DMS114 treated with DMSO at 0.1 percent for 48 hours (cell line): ENCODE measurements around the gene PRKAA2.

Experiments used
- DNase-seq: peaks from one replicate; lab custom pipeline; 2025; ENCODE audit not compliant: unreplicated experiment; lab: John Stamatoyannopoulos, UW

Gene PRKAA2

DNA sequence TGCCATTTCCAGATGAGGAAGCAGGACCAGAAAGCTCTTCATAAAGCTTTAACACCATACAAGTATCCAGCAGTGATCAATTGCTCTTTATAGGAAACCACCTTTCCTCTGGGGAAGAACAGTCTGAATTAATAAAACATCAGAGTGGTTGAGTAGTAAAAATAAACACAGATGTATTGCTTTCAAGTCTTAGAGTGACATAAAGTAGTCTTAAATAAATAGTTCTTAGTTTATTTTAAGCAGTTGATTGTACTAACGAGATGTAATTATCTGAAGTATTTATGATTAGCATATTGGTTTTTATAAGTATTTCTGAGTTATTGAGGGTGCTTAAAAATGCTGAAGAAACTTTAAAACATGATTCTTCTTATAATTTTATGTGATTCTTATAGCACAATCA lies 67.0 kb downstream of the PRKAA2 start:
- no peak for DNase-seq

DNA sequence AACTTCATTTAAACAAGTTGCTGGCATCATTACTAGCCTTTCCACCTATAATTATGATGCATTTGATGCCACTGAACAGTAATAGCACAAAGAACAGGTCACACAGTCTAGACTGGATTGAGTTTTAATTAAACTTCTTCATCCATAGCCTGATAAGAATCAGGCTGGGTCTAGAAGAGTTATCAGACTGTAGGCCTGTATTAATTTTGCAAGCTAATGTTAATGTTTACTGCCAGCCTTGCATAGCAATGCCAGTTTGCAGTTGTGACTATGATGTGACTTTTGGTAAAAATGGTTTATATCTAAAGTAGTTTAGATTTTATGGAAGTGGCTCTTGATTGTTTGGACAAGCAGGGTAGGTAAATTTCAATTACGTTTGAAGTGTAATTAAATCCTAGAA lies 68.0 kb downstream of the PRKAA2 start:
- DNase-seq, result no peak

DNA sequence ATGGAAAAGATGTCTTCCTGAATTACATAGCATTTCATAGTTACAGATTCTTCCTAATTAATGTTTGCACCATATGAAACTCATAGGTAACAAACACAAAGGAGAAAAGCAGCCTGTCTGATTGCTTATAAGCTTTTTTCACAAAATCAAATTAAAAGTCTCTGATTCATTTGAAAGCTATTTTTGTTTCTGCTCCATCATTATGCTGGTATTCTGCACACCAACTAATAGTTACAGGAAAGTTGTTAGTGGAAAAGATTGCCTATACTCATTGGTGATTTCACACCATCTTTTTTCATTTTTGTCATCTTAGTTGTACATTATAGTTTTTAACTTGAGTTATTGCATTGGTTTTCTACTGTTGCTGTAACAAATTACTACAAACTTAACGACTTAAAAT lies 70.0 kb downstream of the PRKAA2 start:
- no peak for DNase-seq

DNA sequence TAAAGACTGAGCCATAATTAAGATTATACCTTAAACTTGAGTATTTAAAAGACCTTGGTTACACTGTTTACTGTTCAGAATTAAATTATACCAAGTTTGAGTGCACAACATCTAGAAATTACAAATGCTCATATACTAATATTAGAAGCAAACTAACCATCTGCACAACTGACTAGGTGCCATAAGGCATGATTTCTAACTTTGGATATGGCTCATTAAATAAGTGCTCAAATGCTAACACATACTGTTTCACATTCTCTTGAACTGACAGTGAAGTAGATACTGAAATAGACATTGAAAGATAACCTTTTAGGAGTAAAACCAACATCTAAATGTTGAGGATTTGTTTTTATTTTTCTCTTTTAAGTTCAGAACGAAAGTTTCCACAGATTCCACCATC lies 74.1 kb downstream of the PRKAA2 start:
- DNase-seq, result no peak

DNA sequence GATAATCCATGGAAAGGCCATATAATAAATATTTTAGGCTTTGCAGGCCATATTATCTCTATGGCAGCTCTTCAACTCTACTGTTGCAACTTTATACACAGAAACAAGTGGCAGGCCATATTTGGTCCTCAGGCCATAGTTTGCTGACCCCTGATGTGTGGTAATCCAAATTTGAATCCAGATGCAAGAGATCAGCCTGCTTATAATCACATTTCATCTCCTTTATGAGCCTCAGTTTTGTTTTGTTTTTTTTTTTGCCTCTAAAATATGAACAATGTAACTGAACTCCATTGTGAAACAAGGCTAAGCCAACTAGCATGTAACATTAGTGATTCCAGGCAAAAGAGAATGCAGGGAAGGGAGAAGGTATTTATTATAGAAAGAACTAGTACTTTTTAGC lies 81.6 kb downstream of the PRKAA2 start:
- DNase-seq, result no peak

DNA sequence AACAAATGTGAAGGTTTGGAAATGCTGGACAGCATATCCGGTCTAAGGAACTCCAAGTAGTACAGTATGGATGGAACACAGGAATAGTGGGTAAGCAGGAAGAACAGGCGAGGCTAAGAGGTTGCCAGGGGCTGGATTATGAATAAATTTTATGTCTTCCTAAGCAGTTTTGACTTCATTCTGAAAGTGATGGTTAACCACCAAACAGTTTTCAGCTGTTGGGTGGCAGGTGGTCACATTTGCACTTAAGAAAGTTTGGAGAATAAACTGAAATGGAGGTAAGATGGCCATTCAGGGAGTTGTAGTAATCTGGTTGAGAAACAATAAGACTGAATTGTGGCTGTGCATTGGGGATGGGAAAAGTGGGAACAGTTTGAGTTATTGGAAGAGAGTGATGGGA lies 83.8 kb downstream of the PRKAA2 start:
- no peak for DNase-seq

DNA sequence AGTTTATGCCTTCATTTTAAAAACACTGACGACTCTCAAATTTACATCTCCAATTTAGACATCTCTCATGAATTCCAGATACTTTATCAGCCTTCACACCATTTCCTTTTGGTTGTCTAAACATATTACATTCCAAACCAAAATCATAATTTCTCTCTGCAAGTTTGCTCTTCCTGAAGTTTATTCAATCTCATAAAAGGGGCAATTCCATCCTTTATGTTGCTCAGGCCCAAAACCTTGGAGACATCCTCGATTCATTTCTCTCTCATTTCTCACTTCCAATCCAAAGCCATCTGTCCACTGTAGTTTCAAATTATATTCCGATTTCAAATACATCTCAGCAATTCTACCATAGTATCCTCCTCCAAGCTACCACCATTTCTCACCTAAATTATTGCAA lies 100.1 kb downstream of the PRKAA2 start:
- no peak for DNase-seq

DNA sequence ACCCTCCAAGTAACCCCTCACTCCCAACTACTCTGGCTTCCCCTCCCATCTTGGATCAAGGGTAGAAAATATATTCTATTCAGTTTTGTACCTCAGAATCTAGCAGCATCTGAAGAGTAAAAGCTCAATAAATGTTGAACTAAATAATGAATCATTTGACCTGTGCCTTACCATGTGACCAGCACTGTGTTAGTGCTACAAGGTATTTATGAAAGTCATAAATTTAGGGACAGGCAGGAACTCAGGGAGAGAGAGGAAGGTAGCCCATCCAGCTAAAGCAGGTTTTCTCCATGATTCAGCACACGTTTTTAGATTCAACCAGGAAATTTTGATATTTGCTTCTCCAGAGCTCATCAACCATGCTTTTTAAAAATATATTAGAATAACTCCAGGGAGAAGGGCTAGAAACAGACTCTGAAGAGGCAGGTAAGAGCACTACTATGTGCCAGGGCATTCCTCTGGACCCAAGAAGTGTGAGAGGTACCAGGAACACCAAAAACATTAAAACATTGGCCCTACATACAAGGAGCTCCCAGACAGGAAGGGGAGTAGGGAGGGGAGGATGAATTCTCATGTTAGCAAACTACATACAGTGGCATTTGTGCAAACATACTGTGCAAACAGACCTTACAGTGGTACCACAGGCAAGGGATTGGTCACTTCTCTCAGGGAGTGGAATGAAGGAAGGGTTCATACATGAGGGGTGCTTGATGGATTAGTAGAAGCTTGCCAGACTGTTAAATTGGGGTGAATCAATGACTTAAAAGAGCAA lies 109.8 kb downstream of the PRKAA2 start:
- DNase-seq, result no peak

DNA sequence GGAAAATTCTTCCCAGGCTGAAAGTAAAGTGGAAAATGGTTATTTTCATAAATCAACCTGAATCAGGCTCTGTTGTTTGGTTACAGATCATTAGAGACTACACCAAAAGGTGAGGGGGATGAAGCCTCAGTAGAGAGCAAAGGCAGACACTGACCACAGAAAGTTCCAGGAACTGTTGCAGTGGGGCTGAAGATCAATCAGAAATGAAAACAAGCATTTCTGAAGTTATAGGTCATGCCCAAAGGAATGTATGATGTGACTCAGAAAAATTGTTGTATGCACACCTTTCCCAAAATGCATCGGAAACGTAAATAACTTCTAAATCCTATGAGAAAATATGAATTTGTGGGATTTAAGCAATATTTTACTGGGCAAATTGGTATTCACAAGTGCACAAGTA lies 110.8 kb downstream of the PRKAA2 start:
- DNase-seq, result no peak

DNA sequence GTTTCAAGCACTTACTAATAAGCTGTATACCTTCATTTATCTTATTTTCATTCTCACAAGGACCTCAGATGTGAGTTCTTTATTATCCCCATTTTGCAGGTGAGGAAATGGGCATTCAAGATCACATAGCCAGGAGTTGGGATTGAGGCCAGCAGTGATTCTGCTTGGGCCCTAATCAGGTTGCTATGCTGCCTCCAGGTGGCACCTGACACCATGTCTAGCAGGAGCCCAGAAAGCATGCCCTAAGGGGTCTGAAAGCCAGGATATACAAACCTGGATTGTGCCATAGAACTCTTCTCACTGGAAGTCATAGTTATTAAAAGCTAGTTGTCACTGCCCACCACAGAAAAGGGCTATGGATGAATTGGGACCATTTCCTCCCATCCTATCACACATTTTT lies 113.0 kb downstream of the PRKAA2 start:
- no peak for DNase-seq

DNA sequence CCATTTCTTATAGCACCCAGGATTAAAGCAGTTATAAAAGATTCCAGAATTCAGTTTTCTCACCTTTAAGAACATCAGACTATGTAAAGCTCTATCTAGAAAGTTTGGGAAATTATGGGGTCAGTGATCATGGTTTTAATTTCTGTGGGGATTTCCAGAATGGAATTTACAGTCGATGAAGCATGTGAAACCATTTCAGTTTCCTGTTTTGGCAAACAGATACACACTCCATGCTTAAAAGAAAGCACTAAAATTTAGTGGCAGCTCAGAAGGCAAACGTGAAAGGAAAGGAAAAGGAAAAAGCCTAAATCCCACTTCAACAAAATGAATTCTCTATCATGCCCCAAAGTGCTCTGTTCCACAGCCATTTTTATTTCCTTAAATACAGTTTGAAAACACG lies 113.7 kb downstream of the PRKAA2 start:
- no peak for DNase-seq
